ENCODE measurements around the gene DLST.
A peak's percentile ranks its signal among the peaks of the same experiment; 100 is the strongest.

Gene DLST

GRCh38 chr14:74921053-74921620 is 39.4 kb downstream of the DLST start:
- Histone ChIP-seq H3K27me3 (ENCODE audit: insufficient read depth, poor library complexity, severe bottlenecking) (no peaks in the 10 kb centered on the region), H3K27ac (replicated peaks) (no peak overlapping the region), H3K4me3 (replicated peaks; ENCODE audit: insufficient read depth, low read length) (no peak overlapping the region)
- no peak for DNase-seq (ENCODE audit: low read depth in 1 of 2, low spot score in 1 of 2)
- TF ChIP-seq GABPA (IDR thresholded peaks at IDR 0.05; ENCODE audit: low read depth), result no peak
- no peak for TF ChIP-seq REST (IDR thresholded peaks at IDR 0.05; ENCODE audit: insufficient replicate concordance, low read depth)
- TF ChIP-seq, protein P1, sequence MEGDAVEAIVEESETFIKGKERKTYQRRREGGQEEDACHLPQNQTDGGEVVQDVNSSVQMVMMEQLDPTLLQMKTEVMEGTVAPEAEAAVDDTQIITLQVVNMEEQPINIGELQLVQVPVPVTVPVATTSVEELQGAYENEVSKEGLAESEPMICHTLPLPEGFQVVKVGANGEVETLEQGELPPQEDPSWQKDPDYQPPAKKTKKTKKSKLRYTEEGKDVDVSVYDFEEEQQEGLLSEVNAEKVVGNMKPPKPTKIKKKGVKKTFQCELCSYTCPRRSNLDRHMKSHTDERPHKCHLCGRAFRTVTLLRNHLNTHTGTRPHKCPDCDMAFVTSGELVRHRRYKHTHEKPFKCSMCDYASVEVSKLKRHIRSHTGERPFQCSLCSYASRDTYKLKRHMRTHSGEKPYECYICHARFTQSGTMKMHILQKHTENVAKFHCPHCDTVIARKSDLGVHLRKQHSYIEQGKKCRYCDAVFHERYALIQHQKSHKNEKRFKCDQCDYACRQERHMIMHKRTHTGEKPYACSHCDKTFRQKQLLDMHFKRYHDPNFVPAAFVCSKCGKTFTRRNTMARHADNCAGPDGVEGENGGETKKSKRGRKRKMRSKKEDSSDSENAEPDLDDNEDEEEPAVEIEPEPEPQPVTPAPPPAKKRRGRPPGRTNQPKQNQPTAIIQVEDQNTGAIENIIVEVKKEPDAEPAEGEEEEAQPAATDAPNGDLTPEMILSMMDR (IDR thresholded peaks at IDR 0.05; ENCODE audit: insufficient read depth, low read length), result no peak
- no peak for TF ChIP-seq POLR2AphosphoS5 (IDR thresholded peaks at IDR 0.05; ENCODE audit: low read depth)
- no peak for TF ChIP-seq SPI1 (IDR thresholded peaks at IDR 0.05; ENCODE audit: borderline replicate concordance, low read depth)

DNA sequence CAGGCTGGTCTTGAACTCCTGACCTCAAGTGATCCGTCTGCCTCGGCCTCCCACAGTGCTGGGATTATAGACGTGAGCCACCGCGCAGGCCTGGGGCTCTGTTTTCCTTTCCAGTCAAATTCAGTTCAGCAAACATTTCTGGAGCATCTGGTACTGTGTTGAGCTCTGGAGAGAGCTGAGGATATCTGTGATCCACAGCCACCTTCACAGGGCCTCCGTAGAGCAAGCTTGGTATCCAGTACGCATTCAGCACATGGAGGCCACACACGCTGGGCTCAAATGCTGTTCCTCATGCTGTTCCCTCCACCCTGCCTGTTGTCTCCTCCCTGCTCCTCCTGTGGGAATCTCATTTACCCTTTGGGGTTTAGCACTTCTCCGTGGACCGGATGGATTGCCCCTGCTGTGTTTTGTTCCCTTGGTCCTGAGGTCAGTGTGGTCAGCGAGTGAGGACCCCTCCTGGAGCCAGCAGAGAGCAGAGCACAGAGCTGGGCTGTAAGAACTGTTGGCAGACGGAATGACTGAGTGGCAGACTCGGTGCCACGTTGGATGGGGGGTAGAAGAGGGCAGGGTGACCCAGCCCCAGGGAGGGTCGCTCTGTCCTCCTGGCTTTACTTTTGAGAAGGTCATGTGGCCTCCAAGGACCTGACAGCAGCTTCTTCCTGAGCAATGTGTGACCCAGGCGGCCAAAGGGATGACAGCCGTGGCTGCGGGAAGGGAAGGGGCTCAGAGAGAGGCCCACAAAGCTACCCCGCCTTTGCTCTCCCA is 40.5 kb downstream of the DLST start:
- TF ChIP-seq, protein P1 (IDR thresholded peaks at IDR 0.05; ENCODE audit: insufficient read depth, low read length), result no peak
- no peak for TF ChIP-seq REST (IDR thresholded peaks at IDR 0.05; ENCODE audit: insufficient replicate concordance, low read depth)
- TF ChIP-seq GABPA (IDR thresholded peaks at IDR 0.05; ENCODE audit: low read depth), result no peak
- no peak for TF ChIP-seq SPI1 (IDR thresholded peaks at IDR 0.05; ENCODE audit: borderline replicate concordance, low read depth)
- TF ChIP-seq POLR2AphosphoS5 (IDR thresholded peaks at IDR 0.05; ENCODE audit: low read depth), result no peak
- DNase-seq (ENCODE audit: low read depth in 1 of 2, low spot score in 1 of 2), result no peak
- Histone ChIP-seq H3K4me3 (replicated peaks; ENCODE audit: insufficient read depth, low read length) (peak overlapping the region; percentile 68), H3K27ac (replicated peaks) (no peak overlapping the region), H3K27me3 (ENCODE audit: insufficient read depth, poor library complexity, severe bottlenecking) (no peaks in the 10 kb centered on the region)

GRCh38 chr14:74922752-74923401 is 41.2 kb downstream of the DLST start, which contains the start of gene RPS6KL1:
Gene RPS6KL1, minus strand, starts transcription at chr14:74923260. Its CDS starts 1,719 bp downstream, at chr14:74921541.
- TF ChIP-seq, protein P1 (IDR thresholded peaks at IDR 0.05; ENCODE audit: insufficient read depth, low read length), result no peak
- no peak for TF ChIP-seq REST (IDR thresholded peaks at IDR 0.05; ENCODE audit: insufficient replicate concordance, low read depth)
- TF ChIP-seq SPI1 (IDR thresholded peaks at IDR 0.05; ENCODE audit: borderline replicate concordance, low read depth), result no peak
- no peak for TF ChIP-seq POLR2AphosphoS5 (IDR thresholded peaks at IDR 0.05; ENCODE audit: low read depth)
- TF ChIP-seq GABPA (IDR thresholded peaks at IDR 0.05; ENCODE audit: low read depth), result no peak
- DNase-seq (ENCODE audit: low read depth in 1 of 2, low spot score in 1 of 2), result peak; percentile 38 to 57
- Histone ChIP-seq H3K27me3 (ENCODE audit: insufficient read depth, poor library complexity, severe bottlenecking) (no peaks in the 10 kb centered on the region), H3K27ac (replicated peaks) (no peak within 1 kb of the TSS), H3K4me3 (replicated peaks; ENCODE audit: insufficient read depth, low read length) (peak within 1 kb of the TSS; percentile 68)

All from HL-60 (cell line).